Prostate gland (tissue), 2 donors: ENCODE data around the gene CCL4.

ENCODE experiments used
- CTCF ChIP-seq, 4 experiments: fragments of 200-600 bp in 2 of 4; fragments of 450-650 bp in 2 of 4; sonication (generic) in 2 of 4; IDR thresholded peaks; 1 replicate in 3 of 4; 2 replicates in 1 of 4; pipeline ENCODE4 v1.5.1; 2016 to 2019; ENCODE audit warnings: antibody characterized with exemption in 4 of 4, mild to moderate bottlenecking in 2 of 4, moderate library complexity in 2 of 4
- POLR2AphosphoS5 ChIP-seq: sonication (generic); formaldehyde crosslinking; IDR thresholded peaks from one replicate; pipeline ENCODE4 v1.6.1; 2017; ENCODE audit warnings: antibody characterized with exemption

GRCh38 chr17:36112572-36112971 is 8.9 kb downstream of the CCL4 start:
- TF ChIP-seq CTCF (IDR thresholded peaks at IDR 0.05) (no peak), POLR2AphosphoS5 (no peak)
